ENCODE results near the gene ITM2C. TPM values are rescaled to one million over a fixed set of nuclear protein-coding genes. Genes with fewer than 3 reads are reported as not detected.

Gene ITM2C
- total and polyA plus RNA-seq, 2 of the 8 experiments (the other 6 are each of a cell fraction or from before 2014, with no cell fraction given) = 362 to 742 TPM

DNA sequence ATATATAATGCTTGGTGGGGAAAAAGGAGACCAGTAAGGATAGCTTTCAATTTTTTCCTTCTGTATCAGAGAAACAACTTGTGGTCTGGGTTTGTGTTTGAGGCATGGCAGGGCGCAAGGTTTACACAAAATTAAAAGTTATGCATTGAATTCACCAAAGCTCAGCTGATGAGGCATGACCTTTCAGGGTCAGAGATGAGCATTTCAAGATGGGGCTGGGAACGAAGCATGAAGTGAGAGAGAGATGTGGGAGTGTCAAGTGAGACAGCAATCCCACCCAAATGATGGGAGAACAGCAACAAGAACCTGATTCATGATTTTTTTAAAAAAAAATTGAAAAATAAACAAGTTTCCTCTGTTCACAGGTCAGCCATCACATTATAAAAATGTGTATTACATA is 55.4 kb downstream of the ITM2C start:
- Histone ChIP-seq H2BK20ac (ENCODE audit: low read length) (no peak overlapping the region), H3K4me3 (ENCODE audit: extremely low read depth in 1 of 4, insufficient read depth in 2 of 4, low read depth in 3 of 4, low read length in 4 of 4) (no peak overlapping the region), H2BK120ac (replicated peaks; ENCODE audit: low read depth, low read length) (no peak overlapping the region), H4K8ac (ENCODE audit: extremely low read depth, insufficient read depth, low read length) (no peak overlapping the region), H3K23me2 (ENCODE audit: low read depth, low read length) (no peaks in the 10 kb centered on the region), H4K5ac (ENCODE audit: insufficient read length, low read depth, low read length) (no peak overlapping the region), H3K23ac (ENCODE audit: insufficient read length) (no peak overlapping the region), H4K91ac (replicated peaks; ENCODE audit: insufficient read length, low read length) (no peak overlapping the region), H3K9ac (replicated peaks in 1 of 4; ENCODE audit: extremely low read depth in 1 of 4, low read depth in 3 of 4, low read length in 3 of 4) (no peak overlapping the region), H2BK5ac (ENCODE audit: low read depth, low read length) (no peak overlapping the region), H3K14ac (ENCODE audit: insufficient read length) (no peak overlapping the region), H3K27ac (ENCODE audit: low read depth, low read length) (no peak overlapping the region), H3K79me2 (ENCODE audit: control insufficient read depth in 1 of 2, insufficient read depth in 2 of 2, low read length in 2 of 2) (no peaks in the 10 kb centered on the region), H2BK15ac (ENCODE audit: low read length) (no peak overlapping the region), H3K4ac (replicated peaks; ENCODE audit: insufficient read length, low read depth, low read length) (no peak overlapping the region), H3K9me3 (ENCODE audit: insufficient read depth in 2 of 2, low read depth in 1 of 2, low read length in 1 of 2) (no peaks in the 10 kb centered on the region), H3K79me1 (ENCODE audit: low read depth, low read length) (no peaks in the 10 kb centered on the region), H4K20me1 (replicated peaks in 1 of 2; ENCODE audit: control insufficient read depth in 1 of 2, insufficient read depth in 2 of 2, low read length in 2 of 2) (no peaks in the 10 kb centered on the region), H2AK5ac (ENCODE audit: low read depth, low read length) (no peak overlapping the region), H3K4me2 (ENCODE audit: insufficient read depth in 1 of 2, low read depth in 2 of 2, low read length in 2 of 2) (no peak overlapping the region), H3K56ac (replicated peaks; ENCODE audit: insufficient read length, low read depth, low read length) (no peak overlapping the region), H2AFZ (ENCODE audit: low read length) (no peak overlapping the region), H2BK12ac (ENCODE audit: low read depth, low read length) (no peak overlapping the region), H3K27me3 (replicated peaks in 1 of 4; ENCODE audit: control insufficient read depth in 3 of 4, extremely low read depth in 1 of 4, insufficient read depth in 3 of 4, low read length in 3 of 4) (no peaks in the 10 kb centered on the region), H3K18ac (ENCODE audit: extremely low read depth, low read length) (no peak overlapping the region), H3K36me3 (ENCODE audit: control insufficient read depth in 2 of 4, insufficient read depth in 4 of 4, low read length in 3 of 4) (no peaks in the 10 kb centered on the region), H3K4me1 (replicated peaks in 1 of 4; ENCODE audit: control insufficient read depth in 3 of 4, insufficient read depth in 4 of 4, low read length in 3 of 4) (peaks cover 0 to 3% (median 2%) of the 10 kb centered on the region in 4 experiments; a peak in 2 of 7 replicates)
- TF ChIP-seq TAF7 (optimal IDR thresholded peaks at IDR 0.05; ENCODE audit: borderline replicate concordance, low read depth, low read length) (no peak), RBBP5 (IDR thresholded peaks at IDR 0.05; ENCODE audit: borderline replicate concordance, low read depth, low read length) (no peak), SIRT6 (IDR thresholded peaks at IDR 0.05; ENCODE audit: low read length) (no peak), BCL11A (IDR thresholded peaks at IDR 0.05; ENCODE audit: low read depth in 2 of 2, low read length in 2 of 2) (no peak), EZH2 (IDR thresholded peaks at IDR 0.05; ENCODE audit: low read depth, low read length, severe bottlenecking) (no peak), POU5F1 (IDR thresholded peaks at IDR 0.05; ENCODE audit: low read depth, low read length) (no peak), TAF1 (IDR thresholded peaks at IDR 0.05; ENCODE audit: low read depth, low read length) (no peak), MAFK (IDR thresholded peaks at IDR 0.05; ENCODE audit: low read depth, low read length) (no peak), POLR2A (IDR thresholded peaks at IDR 0.05; ENCODE audit: control extremely low read depth in 1 of 2, low read depth in 2 of 2, low read length in 2 of 2) (no peak), NANOG (IDR thresholded peaks at IDR 0.05; ENCODE audit: insufficient read depth, low read depth, low read length, poor library complexity, severe bottlenecking) (no peak), PHF8 (conservative IDR thresholded peaks at IDR 0.05; ENCODE audit: low read depth, low read length) (no peak), SRF (IDR thresholded peaks at IDR 0.05; ENCODE audit: low read depth, low read length) (no peak), SP1 (IDR thresholded peaks at IDR 0.05; ENCODE audit: low read depth, low read length) (no peak), HDAC2 (IDR thresholded peaks at IDR 0.05; ENCODE audit: borderline replicate concordance in 1 of 2, low read depth in 2 of 2, low read length in 2 of 2) (no peak)
- CTCF ChIA-PET (ENCODE audit: partially characterized antibody) = interaction anchor here (0.9 to 15.3 kb wide), 3 partner anchors 10 to 71 kb away, joined by 3 to 332 read pairs (median 4); no protein-coding TSS in a partner anchor
- POLR2A ChIA-PET (ENCODE audit: partially characterized antibody) = no interaction called here
- FAIRE-seq (no peak), DNase-seq (ENCODE audit: low read depth in 1 of 2, low spot score in 2 of 2) (no peak)
- 88% methylated on average over 2 of the region's 2 CpGs; no CpG with 5 or more reads in 1 of the 2 experiments for WGBS, 2 experiments (ENCODE audit: extremely low coverage in 1 of 2, insufficient coverage in 1 of 2, insufficient read length in 1 of 2, insufficient replicate concordance in 2 of 2, low coverage in 1 of 2, low lambda C conversion rate in 2 of 2, missing lambda C conversion rate in 1 of 2)
